NCI-H2029 (cell line): Measurements from ENCODE around the gene KCNJ12.
"Not testable (repeated sequence)": the region's sequence is repeated elsewhere in the genome, so short reads cannot be mapped to it uniquely, and the experiment has no call there.

ENCODE experiments used
- DNase-seq: peaks from one replicate; lab custom pipeline; 2025; lab: John Stamatoyannopoulos, UW

Gene KCNJ12

DNA sequence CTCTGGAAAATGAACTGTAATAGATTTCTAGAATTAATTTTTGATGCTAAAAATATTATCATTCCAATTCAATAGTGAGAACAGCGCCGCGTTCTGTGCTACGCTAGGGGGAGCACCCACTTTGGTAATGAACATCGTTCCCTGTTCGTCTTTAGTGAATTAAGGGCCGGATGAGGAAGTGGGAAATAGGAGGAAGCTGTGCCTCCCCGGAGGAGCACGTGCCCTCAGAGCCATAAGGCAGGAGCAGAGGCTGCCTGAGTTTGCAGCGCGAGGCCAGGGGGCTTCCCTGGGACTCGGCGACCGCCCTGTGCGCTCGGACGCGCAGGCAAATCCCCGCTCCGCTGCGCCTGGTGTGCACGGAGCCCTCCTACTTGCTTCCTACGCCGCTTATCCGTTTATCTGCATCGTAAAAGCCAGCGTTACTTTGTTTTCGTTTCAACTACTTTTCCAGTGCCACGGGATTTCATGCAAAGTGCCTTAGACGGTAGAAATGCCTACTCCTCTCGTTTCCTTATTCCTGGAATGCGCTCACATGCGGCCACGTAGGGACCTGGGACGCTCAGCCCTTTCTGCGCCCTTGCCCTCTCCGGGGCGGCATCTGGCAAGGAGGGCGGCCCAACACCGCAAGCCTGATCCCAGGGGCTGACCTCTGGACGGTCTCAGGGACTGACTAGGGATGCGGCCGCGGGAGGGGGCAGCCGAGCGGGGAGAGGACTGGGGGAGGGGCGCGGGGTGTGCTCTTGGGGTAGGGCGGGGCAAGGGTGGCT lies 76.4 kb downstream of the KCNJ12 start:
- DNase-seq: no peak

GRCh38 chr17:21453144-21453898 lies 77.2 kb downstream of the KCNJ12 start:
- DNase-seq: no peak

DNA sequence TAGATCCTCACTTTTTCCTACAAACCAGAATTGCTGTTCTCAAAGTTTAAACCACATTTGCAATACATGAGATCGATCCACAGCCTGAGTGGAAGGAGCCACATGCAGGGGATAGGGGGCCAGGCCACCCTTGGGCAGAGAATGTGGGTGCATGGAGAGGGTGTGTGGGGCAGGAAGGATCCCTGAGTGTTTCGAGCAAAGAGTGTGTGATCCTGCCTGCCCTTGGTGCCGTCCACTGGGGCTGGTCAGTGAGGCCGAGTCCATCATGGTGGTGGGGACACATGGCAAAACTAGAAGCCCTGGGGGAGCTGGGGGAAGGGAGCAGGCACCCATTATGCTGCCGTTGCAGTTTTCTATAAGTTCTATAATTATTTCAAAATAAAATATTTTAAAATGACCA lies 77.8 kb downstream of the KCNJ12 start:
- not testable (repeated sequence) for DNase-seq

DNA sequence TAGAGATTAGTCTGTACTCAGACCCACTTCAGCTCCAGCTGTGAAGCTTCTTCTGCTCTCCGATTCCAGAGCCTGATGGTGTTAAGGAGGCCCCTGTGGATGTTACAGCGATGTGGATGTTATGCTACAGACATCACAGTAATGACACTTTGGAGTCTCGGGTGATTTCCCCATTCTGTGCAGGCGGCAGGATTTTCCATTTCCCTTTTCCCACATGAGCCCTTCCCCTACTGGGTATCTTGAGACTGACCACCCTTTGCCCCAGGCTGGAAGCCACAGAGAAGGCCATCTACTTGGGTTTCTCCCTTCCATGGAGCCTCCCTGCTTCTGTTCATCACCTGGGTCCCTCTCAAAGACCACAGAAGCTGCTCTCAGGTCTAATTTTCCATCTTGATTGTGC lies 78.3 kb downstream of the KCNJ12 start:
- DNase-seq: no peak

DNA sequence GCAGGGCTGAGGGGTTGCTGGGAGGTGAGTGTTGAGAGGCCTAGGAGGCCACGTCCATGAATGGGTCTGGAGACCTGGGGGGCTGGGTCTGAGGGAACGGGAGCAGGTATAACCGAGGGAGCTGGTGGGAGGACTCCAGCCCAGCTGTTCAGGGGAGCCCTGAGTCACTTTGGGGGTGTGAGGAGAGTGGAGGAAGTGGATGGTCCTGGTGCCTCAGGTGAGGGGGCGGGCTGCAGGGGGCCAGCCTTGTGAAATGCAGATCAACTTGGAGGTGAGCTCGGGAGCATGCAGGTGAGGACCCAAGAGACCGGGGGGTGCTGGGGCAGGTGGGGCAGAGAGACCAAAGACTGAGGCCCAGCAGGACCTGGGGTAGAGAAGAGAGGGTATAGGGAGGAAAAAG lies 79.6 kb downstream of the KCNJ12 start:
- DNase-seq: no peak

GRCh38 chr17:21456449-21456848 lies 80.3 kb downstream of the KCNJ12 start:
- DNase-seq: not testable (repeated sequence)

GRCh38 chr17:21457051-21458026 lies 81.2 kb downstream of the KCNJ12 start:
- peak; percentile 59 for DNase-seq

DNA sequence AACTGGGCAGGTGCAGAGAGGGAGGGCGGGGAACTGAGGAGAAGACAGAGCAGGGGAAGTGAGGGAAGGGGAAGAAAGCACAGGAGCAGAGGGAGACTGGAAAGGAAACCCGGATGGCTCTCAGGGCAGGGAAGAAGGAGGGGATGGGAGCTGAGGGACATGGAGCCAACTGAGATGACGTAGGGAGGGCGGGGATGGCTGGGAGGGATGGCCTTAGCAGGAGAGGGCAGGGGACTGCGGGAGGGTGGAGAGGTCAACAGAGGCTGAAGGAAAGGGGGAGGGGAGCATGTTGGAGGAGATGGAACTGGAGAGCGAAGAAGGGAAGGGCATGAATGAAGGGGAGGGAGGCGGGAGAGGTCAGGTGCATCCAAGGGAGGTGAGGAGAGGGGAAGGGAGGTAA lies 81.9 kb downstream of the KCNJ12 start:
- DNase-seq: no peak

GRCh38 chr17:21459536-21459935 lies 83.4 kb downstream of the KCNJ12 start:
- no peak for DNase-seq

GRCh38 chr17:21460358-21460757 lies 84.2 kb downstream of the KCNJ12 start:
- DNase-seq: no peak

GRCh38 chr17:21462237-21462636 lies 86.1 kb downstream of the KCNJ12 start:
- no peak for DNase-seq

DNA sequence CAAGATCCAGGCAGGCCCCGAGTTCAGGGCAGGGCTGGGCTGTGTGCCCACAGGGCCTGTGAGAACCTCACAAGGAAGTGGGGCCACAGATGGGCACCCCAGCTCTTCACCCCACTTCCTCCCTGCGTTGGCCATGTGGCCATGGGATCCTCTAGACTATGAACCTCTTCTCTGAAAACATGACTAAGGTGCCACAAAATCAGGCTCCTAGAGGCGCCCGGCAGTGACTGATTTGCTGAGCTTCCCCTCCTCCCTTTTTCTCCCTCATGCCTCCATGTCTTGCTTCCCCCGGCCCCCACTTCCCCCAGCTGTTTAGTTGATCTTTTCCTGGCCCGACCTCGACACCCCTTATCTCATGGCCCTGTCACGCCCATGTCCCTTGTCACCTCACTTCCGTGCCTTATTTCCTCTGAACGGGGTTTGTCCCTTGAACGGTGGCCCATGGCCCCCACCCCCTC lies 87.1 kb downstream of the KCNJ12 start:
- no peak for DNase-seq

- DNase-seq: no peak
Observed at GRCh38 chr17:21463779-21464407, 87.7 kb downstream of the KCNJ12 start.

- DNase-seq: no peak
Observed at GRCh38 chr17:21464611-21465021, 88.5 kb downstream of the KCNJ12 start.

DNA sequence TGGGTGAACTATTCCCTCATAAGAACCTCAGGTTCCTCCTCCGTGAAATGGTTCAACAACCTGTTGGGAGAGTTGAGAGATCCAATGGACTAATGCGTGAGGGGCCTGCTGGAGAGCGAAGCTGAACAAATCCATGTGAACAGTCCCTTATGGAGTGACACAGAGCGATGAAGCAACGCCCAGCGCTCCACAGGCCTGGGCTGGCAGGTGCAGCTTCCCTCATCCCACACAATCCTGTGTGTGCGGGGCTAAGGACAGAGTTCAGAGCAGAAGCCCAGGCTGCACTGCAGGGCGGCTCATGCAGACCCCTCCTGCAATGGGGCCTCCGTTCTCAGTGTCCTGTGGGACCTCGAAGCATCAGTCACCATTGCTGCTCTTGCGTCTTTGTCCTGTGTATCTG lies 90.4 kb downstream of the KCNJ12 start:
- DNase-seq: no peak

GRCh38 chr17:21467196-21467595 lies 91.0 kb downstream of the KCNJ12 start:
- DNase-seq: no peak

GRCh38 chr17:21467739-21468490 lies 91.8 kb downstream of the KCNJ12 start:
- no peak for DNase-seq
